Astrocyte (in vitro differentiated cells and primary cell): Measurements from ENCODE around the gene ATP9A. TPM values are rescaled to one million over a fixed set of nuclear protein-coding genes. Genes with fewer than 3 reads are reported as not detected.

ENCODE experiments used
- DNase-seq: peaks from one replicate; pipeline ENCODE4 v3.0.0-alpha.2; 2010; ENCODE audit warnings: low read depth
- FAIRE-seq: peaks from 2 replicates; lab custom pipeline; 2011; peaks lifted over from hg19 to GRCh38; lab: Jason Lieb, UNC
- H2AFZ ChIP-seq: 2 replicates; pipeline ENCODE4 v1.6.0; 2012; ENCODE audit warnings: low read depth, low read length, inconsistent platforms
- H3K27ac ChIP-seq: 2 replicates; pipeline ENCODE4 v1.5.1; 2011; ENCODE audit warnings: low read depth, low read length, inconsistent platforms
- H3K27me3 ChIP-seq: 2 replicates; pipeline ENCODE4 v1.6.0; 2011; ENCODE audit warnings: low read length, inconsistent platforms; ENCODE audit not compliant: insufficient read depth
- H3K36me3 ChIP-seq: 2 replicates; pipeline ENCODE4 v1.5.1; 2011; ENCODE audit warnings: low read length, inconsistent platforms; ENCODE audit not compliant: insufficient read depth
- H3K4me1 ChIP-seq: 2 replicates; pipeline ENCODE4 v1.5.1; 2011; ENCODE audit warnings: low read length, inconsistent platforms; ENCODE audit not compliant: insufficient read depth
- H3K4me2 ChIP-seq: 2 replicates; pipeline ENCODE4 v1.6.0; 2012; ENCODE audit warnings: low read length, inconsistent platforms
- H3K4me3 ChIP-seq: 2 replicates; pipeline ENCODE4 v1.5.1; 2011; ENCODE audit warnings: low read depth, mild to moderate bottlenecking, low read length, inconsistent platforms; ENCODE audit not compliant: insufficient read depth
- H3K79me2 ChIP-seq: 2 replicates; pipeline ENCODE4 v1.6.0; 2012; ENCODE audit warnings: mild to moderate bottlenecking, low read length, inconsistent platforms; ENCODE audit not compliant: insufficient read depth
- H3K9ac ChIP-seq: 2 replicates; pipeline ENCODE4 v1.6.0; 2012; ENCODE audit warnings: mild to moderate bottlenecking, low read length, inconsistent platforms
- H3K9me3 ChIP-seq: 2 replicates; pipeline ENCODE4 v1.5.1; 2012; ENCODE audit warnings: low read depth, mild to moderate bottlenecking, low read length, inconsistent platforms; ENCODE audit not compliant: insufficient read depth
- H4K20me1 ChIP-seq: 2 replicates; pipeline ENCODE4 v1.6.0; 2012; ENCODE audit warnings: low read length, inconsistent platforms; ENCODE audit not compliant: insufficient read depth
- H3K27ac Mint-ChIP-seq: one replicate; pipeline ENCODE4 v1.8.0; 2021; ENCODE audit warnings: mild to moderate bottlenecking, mixed read lengths; ENCODE audit not compliant: unreplicated experiment
- H3K27me3 Mint-ChIP-seq: one replicate; pipeline ENCODE4 v1.8.0; 2021; ENCODE audit warnings: low read depth, mixed read lengths; ENCODE audit not compliant: unreplicated experiment
- H3K36me3 Mint-ChIP-seq: one replicate; pipeline ENCODE4 v1.8.0; 2021; ENCODE audit warnings: low read depth, mixed read lengths; ENCODE audit not compliant: unreplicated experiment
- H3K4me1 Mint-ChIP-seq: one replicate; pipeline ENCODE4 v1.8.0; 2021; ENCODE audit warnings: low read depth, mixed read lengths; ENCODE audit not compliant: unreplicated experiment
- H3K4me3 Mint-ChIP-seq: one replicate; pipeline ENCODE4 v1.8.0; 2021; ENCODE audit warnings: mild to moderate bottlenecking, moderate library complexity, mixed read lengths; ENCODE audit not compliant: unreplicated experiment
- H3K9me3 Mint-ChIP-seq: one replicate; pipeline ENCODE4 v1.8.0; 2021; ENCODE audit warnings: mild to moderate bottlenecking, mixed read lengths; ENCODE audit not compliant: unreplicated experiment
- CTCF ChIP-seq: IDR thresholded peaks from 2 replicates; pipeline ENCODE4 v1.5.1; 2011; ENCODE audit warnings: low read depth, mild to moderate bottlenecking, inconsistent platforms, low read length, moderate library complexity; ENCODE audit not compliant: insufficient read depth
- EZH2 ChIP-seq: IDR thresholded peaks from 2 replicates; pipeline ENCODE4 v1.6.1; 2012; ENCODE audit warnings: mild to moderate bottlenecking, low read length, inconsistent platforms; ENCODE audit not compliant: insufficient read depth
- total RNA-seq: library from RNA; stranded (reverse); gene quantifications from 2 replicates; pipeline ENCODE4 v1.2.1, GENCODE V29; 2021

Gene ATP9A
- total RNA-seq, 1 donor from 2014 or later, result 12.9 TPM

- H3K9me3 Mint-ChIP-seq, result peaks cover 2% of the 10 kb centered on the region
- FAIRE-seq, result no peak
- no peak overlapping the region for H3K27ac ChIP-seq
- no peaks in the 10 kb centered on the region for H3K36me3 ChIP-seq
- no peaks in the 10 kb centered on the region for H3K27me3 ChIP-seq
- peaks cover 21% of the 10 kb centered on the region for H3K4me1 Mint-ChIP-seq
- no peaks in the 10 kb centered on the region for H3K79me2 ChIP-seq
- no peak overlapping the region for H3K4me3 ChIP-seq
- no peak overlapping the region for H3K4me3 Mint-ChIP-seq
- DNase-seq, result no peak
- H4K20me1 ChIP-seq, result no peaks in the 10 kb centered on the region
- no peak overlapping the region for H2AFZ ChIP-seq
- H3K4me1 ChIP-seq, result peaks cover 14% of the 10 kb centered on the region
- no peaks in the 10 kb centered on the region for H3K27me3 Mint-ChIP-seq
- no peak overlapping the region for H3K27ac Mint-ChIP-seq
- H3K36me3 Mint-ChIP-seq, result no peaks in the 10 kb centered on the region
- H3K4me2 ChIP-seq, result no peak overlapping the region
- no peak overlapping the region for H3K9ac ChIP-seq
- H3K9me3 ChIP-seq, result no peaks in the 10 kb centered on the region
- TF ChIP-seq CTCF (no peak), EZH2 (no peak)
Measured at GRCh38 chr20:51584116-51584515, 184.1 kb downstream of the ATP9A start.

GRCh38 chr20:51583499-51583898 is 184.7 kb downstream of the ATP9A start:
- FAIRE-seq, result no peak
- Histone ChIP-seq H3K4me1 (peaks cover 19% of the 10 kb centered on the region), H3K79me2 (no peaks in the 10 kb centered on the region), H4K20me1 (no peaks in the 10 kb centered on the region), H3K36me3 (no peaks in the 10 kb centered on the region), H3K9ac (no peak overlapping the region), H3K27me3 (no peaks in the 10 kb centered on the region), H3K4me3 (no peak overlapping the region), H3K9me3 (no peaks in the 10 kb centered on the region), H3K4me2 (no peak overlapping the region), H3K27ac (no peak overlapping the region), H2AFZ (no peak overlapping the region)
- DNase-seq, result no peak
- TF ChIP-seq CTCF (no peak), EZH2 (no peak)
- Mint-ChIP-seq H3K4me3 (no peak overlapping the region), H3K27me3 (no peaks in the 10 kb centered on the region), H3K27ac (no peak overlapping the region), H3K36me3 (no peaks in the 10 kb centered on the region), H3K4me1 (peaks cover 24% of the 10 kb centered on the region), H3K9me3 (peaks cover 2% of the 10 kb centered on the region)

GRCh38 chr20:51583073-51583472 is 185.1 kb downstream of the ATP9A start:
- H3K9me3 ChIP-seq, result no peaks in the 10 kb centered on the region
- no peaks in the 10 kb centered on the region for H3K27me3 ChIP-seq
- no peak overlapping the region for H3K9ac ChIP-seq
- FAIRE-seq (no peak), DNase-seq (no peak)
- H3K4me3 ChIP-seq, result no peak overlapping the region
- Mint-ChIP-seq H3K4me1 (peaks cover 24% of the 10 kb centered on the region), H3K27me3 (no peaks in the 10 kb centered on the region), H3K4me3 (no peak overlapping the region), H3K27ac (no peak overlapping the region), H3K36me3 (no peaks in the 10 kb centered on the region), H3K9me3 (no peaks in the 10 kb centered on the region)
- TF ChIP-seq EZH2 (no peak), CTCF (no peak)
- no peak overlapping the region for H3K27ac ChIP-seq
- no peaks in the 10 kb centered on the region for H4K20me1 ChIP-seq
- H3K36me3 ChIP-seq, result no peaks in the 10 kb centered on the region
- no peak overlapping the region for H3K4me2 ChIP-seq
- H3K4me1 ChIP-seq, result peaks cover 19% of the 10 kb centered on the region
- H3K79me2 ChIP-seq, result no peaks in the 10 kb centered on the region
- no peak overlapping the region for H2AFZ ChIP-seq
